GM21825 (cell line): ENCODE data around the gene ZFR2.
"Not testable (repeated sequence)": the region's sequence is repeated elsewhere in the genome, so short reads cannot be mapped to it uniquely, and the experiment has no call there.

Experiments
- ATAC-seq: cut with Tn5 transposase; IDR thresholded peaks from one replicate; pipeline ENCODE4 v1.9.1; 2021; ENCODE audit warnings: mild to moderate bottlenecking, moderate library complexity; ENCODE audit not compliant: unreplicated experiment

The ZFR2 gene

DNA sequence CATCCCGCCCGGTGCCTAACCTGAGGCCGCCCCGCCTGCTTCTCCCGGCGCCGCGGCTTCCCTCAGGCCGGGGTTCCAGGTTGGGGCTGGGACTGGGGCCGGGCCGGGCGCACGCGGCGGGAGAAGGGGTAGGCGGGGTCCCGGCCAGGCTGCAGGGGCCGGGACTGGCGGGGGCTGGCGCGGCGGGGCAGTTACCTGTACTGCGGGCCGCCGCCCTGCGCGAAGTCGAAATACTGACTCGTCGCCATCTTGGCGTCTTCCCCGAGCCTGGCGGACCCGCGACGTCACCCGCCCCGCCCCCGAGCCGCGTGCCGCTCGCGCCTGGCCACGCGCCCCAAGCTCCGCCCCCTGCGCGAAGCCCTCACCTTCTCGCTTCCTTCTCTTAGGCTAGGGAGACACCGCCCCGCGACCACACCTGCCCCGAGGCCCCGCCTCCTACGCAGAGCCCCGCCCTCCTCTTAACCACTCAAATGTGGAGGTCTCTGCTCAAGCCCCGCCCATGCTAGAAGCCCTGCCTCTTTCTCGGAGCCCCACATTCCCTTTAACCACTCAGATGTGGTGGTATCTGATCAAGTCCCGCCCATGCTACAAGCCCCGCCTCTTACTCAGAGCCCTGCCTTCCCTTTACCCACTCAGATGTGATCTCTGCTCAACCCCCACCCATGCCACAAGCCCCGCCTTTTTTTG lies at the start of gene ZFR2:
Gene ZFR2, minus strand, starts transcription at position 269 of the 687 bp plus-strand sequence. Its CDS starts 21 bp downstream, at position 248.
- ATAC-seq = no peak

DNA sequence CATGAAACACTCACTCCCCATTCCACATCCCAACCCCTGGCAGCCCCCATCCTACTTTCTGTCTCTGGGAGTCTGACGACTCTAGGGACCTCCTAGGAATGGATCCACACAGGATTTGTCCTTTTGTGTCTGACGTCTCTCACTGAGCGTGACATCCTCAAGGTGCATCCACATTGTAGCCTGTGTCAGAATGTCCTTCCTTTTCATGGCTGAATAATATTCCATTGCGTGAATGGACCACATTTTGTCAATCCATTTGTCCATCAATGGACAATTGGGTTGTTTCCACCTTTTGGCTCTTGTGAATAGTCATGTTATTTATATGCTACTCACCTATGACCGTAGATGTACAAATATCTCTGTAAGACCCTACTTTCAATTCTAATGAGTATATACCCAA lies 47.2 kb upstream of the ZFR2 start:
- no peak for ATAC-seq

DNA sequence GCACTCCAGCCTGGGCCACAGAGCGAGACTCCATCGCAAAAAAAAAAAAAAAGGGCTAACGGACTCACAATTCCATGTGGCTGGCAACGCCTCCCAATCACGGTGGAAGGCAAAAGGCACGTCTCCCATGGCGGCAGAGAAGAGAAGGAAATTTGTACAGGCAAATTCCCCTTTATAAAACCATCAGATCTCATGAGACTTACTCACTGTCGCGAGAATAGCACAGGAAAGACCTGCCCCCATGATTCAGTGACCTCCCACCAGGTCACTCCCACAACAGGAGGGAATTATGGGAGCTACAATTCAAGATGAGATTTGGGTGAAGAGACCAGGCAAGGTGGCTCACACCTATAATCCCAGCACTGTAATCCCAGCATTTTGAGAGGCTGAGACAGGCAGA lies 45.4 kb upstream of the ZFR2 start:
- ATAC-seq = no peak

DNA sequence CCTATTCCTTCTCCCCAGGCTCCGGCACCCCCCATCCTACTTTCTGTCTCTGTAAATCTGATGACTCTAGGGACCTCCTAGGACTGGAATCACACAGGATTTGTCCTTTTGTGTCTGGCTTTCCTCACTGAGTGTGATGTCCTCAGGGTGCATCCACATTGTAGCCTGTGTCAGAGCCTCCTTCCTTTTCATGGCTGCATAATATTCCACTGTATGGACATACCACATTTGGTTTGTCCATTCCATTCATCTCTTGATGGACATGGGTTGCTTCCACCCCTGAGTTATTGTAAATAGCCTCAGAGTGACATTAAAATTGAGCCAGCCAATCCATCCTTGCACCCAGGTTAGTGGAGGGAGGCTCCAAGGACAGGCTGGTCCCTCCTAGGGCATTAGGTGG lies 41.3 kb upstream of the ZFR2 start:
- no peak for ATAC-seq

DNA sequence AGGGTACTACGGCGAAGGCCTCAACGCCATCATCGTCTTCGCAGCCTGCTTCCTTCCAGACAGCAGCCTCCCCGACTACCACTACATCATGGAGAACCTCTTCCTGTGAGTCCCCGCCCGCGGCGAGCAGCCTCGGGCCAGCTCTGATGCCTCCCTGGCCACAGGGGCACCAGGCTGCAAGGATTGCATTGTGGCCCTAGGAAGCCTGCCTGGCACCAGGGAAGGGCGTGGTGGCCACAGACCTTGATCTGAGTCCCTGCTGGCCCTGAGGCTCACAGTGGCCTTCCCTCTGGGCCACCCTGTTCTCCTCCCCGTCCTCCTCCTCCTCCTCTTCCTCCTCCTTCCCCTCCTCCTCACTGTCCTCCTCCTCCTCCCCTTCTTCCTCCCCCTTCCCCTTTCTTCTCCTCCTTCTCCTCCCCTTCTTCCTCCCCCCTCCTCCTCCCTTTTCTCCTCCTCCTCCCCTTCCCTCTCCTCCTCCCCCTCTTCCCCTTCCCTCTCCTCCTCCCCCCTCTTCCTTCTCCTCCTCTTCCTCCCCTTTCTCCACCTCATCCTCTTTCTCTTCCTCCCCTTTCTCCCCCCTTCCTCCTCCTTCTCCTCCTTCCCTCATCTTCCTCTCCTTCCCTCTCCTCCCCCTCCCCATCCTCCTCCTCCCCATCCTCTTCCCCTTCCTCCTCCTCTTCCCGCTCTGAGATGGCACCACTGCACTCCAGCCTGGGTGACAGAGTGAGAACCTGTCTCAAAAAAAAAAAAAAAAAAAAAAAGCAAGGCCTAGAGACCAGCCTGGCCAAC lies 39.6 kb upstream of the ZFR2 start:
- ATAC-seq = no peak

DNA sequence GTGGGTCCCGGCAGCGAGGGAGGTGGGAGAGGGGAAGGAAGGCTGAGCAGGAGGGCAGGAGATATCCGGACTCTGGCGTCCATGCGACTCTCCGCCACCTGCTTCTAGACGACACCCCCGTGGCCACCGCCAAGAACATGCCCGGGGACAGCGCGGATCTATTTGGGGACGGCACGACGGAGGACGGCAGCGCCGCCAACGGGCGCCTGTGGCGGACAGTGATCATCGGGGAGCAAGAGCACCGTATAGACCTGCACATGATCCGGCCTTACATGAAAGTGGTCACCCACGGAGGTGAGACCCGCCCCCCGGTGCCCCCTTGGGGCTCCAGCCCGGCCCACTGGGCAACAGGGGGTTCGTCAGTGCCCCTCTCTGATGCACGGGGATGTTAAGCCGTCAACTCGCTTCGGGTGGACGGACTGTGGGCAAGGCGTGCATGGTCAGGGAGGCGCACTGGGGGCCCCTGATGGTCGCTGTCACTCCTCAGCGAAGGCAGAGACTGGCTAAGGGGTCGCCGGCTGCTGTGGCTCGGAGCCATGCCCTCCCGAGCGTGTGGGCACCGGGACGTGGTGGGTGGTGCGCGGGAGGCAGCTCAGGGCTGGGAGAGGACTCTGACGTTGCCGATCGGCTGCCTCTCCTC lies 38.9 kb upstream of the ZFR2 start:
- ATAC-seq = no peak

DNA sequence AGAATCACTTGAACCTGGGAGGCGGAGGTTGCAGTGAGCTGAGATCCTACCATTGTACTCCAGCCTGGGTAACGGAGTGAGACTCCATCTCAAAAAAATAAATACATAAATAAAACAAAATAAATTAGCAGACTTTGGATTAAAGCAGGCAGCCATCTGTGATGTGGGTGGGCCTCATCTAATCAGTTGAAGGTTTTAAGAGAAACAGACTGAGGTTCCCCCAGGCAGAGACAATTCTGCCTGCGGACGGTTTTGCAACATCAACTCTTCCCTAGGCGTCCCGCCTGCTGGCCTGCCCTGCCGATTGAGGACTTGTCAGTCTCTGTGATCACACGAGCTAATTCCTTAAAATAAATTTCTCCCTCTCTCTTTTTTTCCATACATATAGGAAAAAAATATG lies 35.4 kb upstream of the ZFR2 start:
- no peak for ATAC-seq

DNA sequence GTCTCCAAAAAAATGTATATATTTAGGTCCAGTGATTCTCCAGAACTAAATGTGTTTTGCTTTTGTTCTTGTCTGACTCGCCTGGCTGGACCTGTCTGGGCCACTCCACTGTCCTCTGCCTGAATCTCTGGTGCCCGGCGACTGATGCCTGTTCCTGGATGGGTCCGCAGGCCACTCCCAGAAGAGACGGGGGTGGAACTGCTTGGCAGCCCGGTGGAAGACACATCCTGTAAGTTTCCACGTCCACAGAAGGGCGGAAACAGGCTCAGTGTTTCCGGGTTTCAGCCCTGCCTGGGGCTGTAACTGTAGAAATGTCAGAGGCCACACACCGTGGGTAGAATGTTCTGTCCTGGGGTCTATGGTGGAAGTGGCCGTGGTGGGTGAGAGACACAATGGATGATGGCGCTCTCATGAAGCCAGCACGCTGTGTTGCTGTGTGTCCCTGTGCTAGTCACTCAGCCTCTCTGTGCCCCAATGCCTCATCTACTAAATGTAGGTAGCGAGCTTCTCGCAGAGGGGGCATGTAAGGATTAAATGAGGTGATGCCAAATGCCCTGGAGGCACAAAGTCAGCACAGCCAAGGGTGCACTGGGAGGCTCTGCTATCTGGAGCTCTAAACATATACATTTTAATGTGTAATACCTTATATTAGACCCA lies 33.6 kb upstream of the ZFR2 start:
- ATAC-seq = no peak

DNA sequence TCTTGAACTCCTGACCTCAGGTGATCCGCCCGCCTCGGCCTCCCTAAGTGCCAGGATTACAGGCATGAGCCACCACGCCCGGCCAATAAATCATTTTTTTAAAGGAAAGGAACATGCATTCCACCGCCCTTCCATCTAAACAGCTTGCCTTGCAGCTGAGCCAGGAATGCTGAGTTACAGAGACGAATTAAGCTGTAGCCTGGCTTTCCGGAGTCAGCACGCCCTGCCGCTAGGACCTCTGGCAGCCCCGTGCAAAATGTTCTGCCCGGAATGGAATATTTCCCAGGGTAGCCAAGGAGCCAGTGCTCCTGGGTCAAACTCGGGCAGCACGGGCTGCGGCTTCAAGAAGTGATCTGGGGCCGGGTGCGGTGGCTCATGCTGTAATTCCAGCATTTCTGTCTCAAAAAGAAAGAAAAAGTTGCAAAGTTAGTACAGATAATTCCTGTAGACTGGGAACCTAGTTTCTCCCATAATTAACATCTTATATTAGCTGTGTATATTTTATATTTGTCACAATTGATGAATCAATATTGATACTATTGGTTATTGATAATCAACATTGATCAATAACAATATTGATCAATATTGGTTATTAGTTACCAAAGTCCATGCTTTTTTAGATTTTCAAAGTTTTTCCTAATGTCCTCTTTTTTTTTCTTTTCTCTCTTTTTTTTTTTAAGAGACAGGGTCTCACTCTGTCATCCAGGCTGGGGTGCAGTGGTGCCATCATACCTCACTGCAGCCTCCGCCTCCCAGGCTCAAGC lies 30.9 kb upstream of the ZFR2 start:
- ATAC-seq = no peak

DNA sequence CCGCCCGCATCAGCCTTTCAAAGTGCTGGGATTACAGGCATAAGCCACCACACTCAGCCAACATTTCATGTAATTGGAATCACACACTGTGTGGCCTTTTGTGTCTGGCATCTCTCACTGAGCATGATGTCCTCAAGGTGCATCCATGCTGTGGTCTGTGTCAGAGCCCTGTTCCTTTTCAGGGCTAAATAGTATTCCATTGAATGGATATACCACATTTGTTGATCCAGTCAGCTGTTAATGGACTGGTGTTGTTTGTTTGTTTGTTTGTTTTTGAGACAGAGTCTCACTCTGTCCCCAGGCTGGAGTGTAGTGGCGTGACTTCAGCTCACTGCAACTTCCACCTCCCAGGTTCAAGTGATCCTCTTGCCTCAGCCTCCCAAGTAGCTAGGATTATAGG lies 29.6 kb upstream of the ZFR2 start:
- ATAC-seq = no peak

DNA sequence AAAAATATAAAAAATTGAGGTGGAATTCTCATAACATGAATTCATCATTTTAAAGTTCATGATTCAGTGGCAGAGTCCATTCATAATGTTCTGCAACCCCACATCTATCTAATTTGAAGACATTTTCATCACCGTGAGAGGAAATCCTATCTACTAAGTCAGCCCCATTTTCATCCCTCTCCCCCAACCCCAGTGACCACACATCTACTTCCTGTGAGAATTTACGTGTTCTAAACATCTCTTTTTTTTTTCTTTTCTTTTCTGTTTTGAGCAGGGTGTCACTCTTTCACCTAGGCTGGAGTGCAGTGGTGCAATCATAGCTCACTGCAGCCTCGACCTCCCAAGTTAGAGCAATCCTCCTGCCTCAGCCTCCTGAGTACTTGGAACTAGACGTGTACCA lies 29.1 kb upstream of the ZFR2 start:
- ATAC-seq = no peak

DNA sequence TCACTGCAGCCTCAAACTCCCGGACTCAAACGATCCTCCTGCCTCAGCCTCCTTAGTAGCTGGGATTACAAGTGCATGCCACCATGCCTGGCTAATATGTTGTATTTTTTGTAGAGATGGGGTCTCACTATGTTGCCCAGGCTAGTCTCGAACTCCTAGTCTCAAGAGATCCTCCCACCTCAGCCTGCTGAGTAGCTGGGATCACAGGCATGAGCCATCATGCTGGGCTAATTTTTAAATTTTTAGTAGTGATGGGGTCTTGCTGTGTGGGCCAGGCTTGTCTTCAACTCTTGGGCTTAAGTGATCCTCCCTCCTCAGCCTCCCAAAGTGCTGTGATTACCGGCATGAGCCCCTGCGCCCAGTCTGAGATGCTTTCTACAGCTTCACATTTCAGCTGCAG lies 26.9 kb upstream of the ZFR2 start:
- no peak for ATAC-seq

DNA sequence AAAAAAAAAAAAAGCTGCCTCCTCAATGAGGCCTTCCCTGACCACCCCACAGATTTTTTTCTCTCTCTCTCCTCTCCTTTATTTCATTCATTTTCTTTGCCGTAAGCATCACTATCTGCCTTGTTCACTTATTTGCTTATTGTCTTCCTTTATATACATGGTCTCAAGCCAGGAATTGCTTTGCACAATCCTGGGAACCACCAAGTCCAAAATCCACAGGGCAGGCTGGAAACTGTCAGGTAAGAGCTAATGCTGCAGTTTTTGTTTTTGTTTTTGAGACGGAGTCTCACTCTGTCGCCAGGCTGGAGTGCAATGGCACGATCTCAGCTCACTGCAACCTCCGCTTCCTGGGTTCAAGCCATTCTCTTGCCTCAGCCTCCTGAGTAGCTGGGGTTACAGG lies 26.1 kb upstream of the ZFR2 start:
- not testable (repeated sequence) for ATAC-seq

DNA sequence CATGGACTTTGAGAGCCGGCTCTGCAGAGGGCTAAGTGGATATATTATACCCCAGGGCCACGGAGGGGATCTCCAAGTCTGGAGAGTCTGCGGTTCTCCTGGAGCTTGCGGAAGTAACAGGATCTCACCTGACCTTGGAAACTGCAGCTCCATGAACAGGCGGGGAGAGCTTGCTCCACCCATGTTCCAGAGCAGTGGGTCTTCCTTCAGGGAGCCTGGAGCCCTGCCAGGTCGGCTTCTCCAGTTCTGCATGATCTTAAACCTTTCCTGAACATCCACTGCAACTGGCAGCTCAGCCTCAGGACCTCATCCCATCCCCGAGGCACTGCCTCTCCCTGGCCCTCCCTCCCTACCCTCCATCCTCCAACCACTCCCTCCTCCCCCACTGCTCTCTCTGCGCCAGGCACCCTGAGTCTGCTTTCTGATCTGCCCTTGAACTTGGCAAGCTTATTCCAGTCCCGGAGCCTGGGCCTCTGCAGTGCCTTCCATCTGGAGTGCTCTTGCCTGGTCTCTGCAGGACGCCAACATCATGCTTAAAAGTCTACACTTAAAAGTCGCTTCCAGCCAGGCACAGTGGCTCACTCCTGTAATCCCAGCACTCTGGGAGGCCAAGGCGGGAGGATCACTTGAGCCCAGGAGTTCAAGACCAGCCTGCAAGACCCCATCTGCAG lies 24.8 kb upstream of the ZFR2 start:
- no peak for ATAC-seq

DNA sequence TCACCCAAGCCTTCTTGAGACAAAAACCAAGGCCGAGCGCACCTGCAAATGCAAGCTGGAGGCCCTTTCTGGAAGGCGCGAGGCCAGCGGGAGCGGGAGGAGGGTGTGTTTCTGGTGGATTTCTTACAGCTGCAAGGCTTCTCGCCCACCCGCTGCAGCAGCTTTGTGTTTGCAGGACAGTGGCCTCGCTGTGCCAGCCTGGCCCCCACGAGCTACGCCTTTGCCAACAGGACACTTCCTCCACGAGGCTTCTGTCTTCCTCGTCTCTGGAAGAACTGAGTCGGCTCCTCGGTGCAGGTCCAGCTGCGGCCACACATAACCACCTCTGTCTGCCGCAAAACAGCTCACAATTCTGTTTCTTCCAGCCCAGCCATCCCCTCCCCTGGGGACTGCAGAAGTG lies 21.8 kb upstream of the ZFR2 start:
- no peak for ATAC-seq

DNA sequence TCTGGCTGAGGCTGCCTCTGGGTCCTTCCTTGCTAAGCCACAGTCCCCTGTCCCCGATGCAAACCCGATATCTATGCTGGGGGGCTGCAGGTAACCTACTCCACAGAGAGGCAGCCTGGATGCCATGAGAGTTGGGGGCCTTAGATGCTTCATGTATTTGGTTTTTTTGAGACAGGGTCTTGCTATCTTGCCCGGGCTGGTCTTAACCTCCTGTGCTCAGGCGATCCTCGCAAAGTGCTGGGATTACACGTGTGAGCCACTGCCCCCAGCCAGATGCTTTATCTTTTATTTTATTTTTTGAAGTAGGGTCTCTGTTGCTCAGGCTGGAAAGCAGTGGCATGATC lies 13.2 kb upstream of the ZFR2 start:
- ATAC-seq = no peak

DNA sequence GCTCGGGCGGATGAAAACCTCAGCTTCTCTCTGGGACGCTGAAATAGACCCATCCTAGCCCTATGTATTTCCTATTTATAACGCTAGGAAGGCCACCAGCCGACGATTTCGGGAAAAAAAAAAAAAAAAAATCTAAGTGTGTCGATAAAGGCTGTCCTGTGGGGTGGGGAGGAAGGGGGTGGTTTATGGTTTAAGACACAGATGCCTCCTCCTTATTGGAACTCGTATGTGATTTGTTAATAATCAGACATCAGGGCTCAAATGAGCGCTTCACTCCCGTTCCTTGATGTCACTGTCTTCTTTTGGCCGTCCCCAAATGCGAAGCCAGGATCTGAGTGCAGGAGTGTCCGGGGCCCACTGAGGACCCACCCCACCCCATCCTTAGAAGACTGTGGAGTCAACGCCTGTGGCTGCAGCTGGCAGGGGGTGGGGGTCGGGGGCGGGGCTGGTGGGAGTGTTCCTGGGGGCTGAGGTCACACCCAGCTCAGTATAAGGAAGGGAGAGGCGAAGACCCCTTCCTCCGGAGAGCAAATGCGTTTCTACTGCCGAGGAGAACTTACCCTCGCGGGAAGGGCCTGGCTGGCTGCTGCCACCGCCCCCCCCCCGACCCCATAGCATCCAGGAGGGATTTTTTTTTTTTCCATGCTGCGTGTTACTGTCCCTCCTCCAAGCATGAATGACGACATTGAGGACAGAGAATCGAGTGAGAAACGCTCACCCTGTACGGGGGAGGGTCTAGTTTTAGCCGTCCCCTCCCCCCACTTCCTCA lies 12.6 kb upstream of the ZFR2 start:
- no peak for ATAC-seq

DNA sequence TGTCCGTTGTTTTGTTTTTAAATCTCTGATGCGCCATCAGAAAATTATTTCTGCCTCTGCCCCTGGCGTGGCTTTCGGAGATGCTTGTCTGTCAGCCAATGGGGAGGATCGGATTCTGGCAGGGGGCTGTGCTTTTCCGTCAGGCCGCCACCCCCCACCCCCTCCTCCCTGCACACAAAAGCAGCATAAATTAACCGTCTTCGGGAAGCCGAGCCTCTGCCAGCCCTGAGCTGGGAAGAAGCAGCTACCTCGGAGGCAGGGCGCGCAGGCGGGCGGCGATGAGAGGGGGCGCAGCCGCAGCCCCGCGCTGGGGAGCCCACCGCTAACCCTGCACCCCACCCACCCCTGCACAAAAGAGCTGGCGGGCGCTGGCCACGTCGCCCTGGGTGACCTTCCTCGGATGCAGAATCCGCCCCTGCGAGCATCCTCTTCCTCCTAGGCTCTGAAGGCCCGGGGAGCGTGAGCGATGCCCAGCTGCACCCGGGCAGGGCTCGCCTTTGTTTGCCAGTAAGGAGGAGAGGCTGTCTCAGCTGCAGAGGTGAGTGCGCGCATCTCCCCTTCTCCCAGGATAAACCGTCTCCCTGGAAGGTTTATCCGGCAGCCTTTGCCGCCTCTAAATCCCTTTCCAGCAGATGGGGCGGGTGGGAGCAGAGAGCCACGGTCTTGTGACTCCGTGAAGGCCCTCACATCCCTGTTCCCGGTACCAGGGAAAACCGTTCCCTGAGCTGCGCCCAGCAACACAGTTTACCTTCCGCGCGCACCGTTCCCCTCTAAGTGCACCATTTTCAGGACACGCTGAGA lies 11.8 kb upstream of the ZFR2 start, which contains the start of gene ATCAY:
Gene ATCAY, plus strand, starts transcription at position 215 of the 801 bp plus-strand sequence. CDS start 5,083 bp downstream, outside the sequence.
- ATAC-seq = no peak

DNA sequence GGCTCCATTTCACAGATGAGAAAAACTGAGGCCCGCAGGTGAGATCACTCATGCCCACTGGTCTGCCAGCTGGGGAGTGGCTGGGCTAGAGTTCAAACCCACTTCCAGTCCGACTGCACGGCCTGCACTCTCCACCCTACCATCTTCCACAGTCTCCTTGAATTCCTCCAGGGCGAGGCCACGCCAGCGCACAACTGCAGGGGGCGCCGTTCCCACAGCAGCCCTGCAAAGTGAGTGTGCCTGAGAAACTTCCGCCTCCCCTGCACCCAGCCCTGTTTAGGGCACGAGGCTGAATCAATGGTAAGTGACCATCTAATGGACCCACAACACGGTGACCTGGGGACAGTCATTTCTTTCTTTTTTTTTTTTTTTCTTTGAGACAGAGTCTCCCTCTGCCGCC lies 10.8 kb upstream of the ZFR2 start:
- ATAC-seq = no peak
